Measurements from ENCODE around the gene IL1RL1. TPM values are rescaled to one million over a fixed set of nuclear protein-coding genes. Genes with fewer than 3 reads are reported as not detected.

The IL1RL1 gene
- total and polyA plus RNA-seq, 12 donors, result 0.48 to 44.9 (median 1.3) TPM

DNA sequence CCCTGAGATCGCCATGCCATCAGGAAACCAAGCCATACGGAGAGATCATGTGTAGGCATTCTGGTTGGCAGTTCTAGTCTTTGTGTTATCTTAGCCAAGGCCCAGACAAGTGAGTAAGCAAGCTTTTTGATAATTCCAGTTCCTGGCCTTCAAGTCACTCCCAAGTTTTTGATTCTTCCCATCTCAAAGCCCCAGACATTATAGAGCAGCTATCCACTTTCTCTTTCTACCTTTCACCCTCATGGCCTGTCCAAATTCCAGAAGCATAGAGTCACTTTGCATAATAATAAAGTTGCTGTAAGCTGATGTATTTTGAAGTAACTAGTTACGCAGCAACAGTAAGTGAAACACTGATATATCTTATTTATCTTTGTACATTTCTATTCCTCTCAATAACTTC lies 26.8 kb upstream of the IL1RL1 start:
- intact Hi-C loops (cut with DNase I), result no loop called here
- H3K27me3 ChIP-seq, result peaks cover 0 to 59% (median 0%) of the 10 kb centered on the region in 7 donors
- TF ChIP-seq, protein P1, sequence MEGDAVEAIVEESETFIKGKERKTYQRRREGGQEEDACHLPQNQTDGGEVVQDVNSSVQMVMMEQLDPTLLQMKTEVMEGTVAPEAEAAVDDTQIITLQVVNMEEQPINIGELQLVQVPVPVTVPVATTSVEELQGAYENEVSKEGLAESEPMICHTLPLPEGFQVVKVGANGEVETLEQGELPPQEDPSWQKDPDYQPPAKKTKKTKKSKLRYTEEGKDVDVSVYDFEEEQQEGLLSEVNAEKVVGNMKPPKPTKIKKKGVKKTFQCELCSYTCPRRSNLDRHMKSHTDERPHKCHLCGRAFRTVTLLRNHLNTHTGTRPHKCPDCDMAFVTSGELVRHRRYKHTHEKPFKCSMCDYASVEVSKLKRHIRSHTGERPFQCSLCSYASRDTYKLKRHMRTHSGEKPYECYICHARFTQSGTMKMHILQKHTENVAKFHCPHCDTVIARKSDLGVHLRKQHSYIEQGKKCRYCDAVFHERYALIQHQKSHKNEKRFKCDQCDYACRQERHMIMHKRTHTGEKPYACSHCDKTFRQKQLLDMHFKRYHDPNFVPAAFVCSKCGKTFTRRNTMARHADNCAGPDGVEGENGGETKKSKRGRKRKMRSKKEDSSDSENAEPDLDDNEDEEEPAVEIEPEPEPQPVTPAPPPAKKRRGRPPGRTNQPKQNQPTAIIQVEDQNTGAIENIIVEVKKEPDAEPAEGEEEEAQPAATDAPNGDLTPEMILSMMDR (IDR thresholded peaks at IDR 0.05), result no peak
- H3K9me3 ChIP-seq, result no peaks in the 10 kb centered on the region
- H3K4me1 ChIP-seq, result peaks cover 0 to 8% (median 0%) of the 10 kb centered on the region in 9 donors
- DNase-seq, result no peak
- ATAC-seq, result no peak
- H3K36me3 ChIP-seq, result no peaks in the 10 kb centered on the region
- WGBS, 2 donors, result 94 to 97% methylated on average over 3 of the region's 3 CpGs
- no peak overlapping the region for H3K27ac ChIP-seq
- H3K4me3 ChIP-seq, result no peak overlapping the region

DNA sequence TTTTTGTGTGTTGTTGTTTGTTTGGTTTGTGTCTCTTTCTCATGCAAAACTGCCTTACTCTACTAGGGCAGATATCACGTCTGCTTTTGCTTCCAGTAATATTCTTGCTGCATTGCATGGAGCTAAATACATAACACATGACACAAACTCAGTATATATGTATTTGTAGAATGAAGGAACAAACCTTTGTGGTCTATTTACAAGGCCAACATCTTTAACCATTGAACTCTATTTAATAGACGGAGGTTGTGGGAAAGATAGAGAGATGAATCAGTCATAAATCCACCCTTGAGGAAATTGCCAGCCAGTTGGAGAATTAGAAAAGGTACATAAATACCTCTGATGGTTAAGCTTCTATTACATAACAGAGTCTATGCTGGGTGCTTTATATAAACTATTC lies 26.0 kb upstream of the IL1RL1 start:
- 81 to 89% methylated on average over 2 of the region's 2 CpGs for WGBS, 2 donors
- no peaks in the 10 kb centered on the region for H3K36me3 ChIP-seq
- DNase-seq (no peak), ATAC-seq (no peak)
- intact Hi-C loops (cut with DNase I), result no loop called here
- peaks cover 0 to 59% (median 0%) of the 10 kb centered on the region in 7 donors for H3K27me3 ChIP-seq
- TF ChIP-seq, protein P1 (IDR thresholded peaks at IDR 0.05), result no peak
- H3K27ac ChIP-seq, result no peak overlapping the region
- no peak overlapping the region for H3K4me3 ChIP-seq
- peaks cover 0 to 8% (median 0%) of the 10 kb centered on the region in 9 donors for H3K4me1 ChIP-seq
- H3K9me3 ChIP-seq, result no peaks in the 10 kb centered on the region

DNA sequence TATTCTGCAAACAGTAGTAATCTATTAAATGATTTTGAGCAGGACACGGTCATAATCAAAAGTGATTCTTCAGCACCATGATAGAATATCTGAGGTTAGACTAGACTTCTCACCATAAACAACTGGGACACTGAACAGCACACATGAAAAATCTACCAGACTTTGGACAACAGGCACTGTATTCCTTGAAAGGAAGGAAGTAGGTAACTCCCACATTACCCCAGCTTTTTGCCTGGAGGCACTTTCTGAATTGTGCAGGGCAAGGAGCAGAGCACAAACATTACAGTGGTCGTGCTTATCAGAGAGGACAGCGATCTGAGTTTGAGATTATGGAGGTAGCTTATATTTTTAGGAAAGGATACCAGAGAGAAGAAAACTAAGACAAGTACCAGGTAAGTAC lies 25.3 kb upstream of the IL1RL1 start:
- WGBS, 2 donors, result 49 to 53% methylated on average over 3 of the region's 3 CpGs
- DNase-seq (no peak), ATAC-seq (no peak)
- no peaks in the 10 kb centered on the region for H3K36me3 ChIP-seq
- intact Hi-C loops (cut with DNase I), result no loop called here
- H3K4me3 ChIP-seq, result no peak overlapping the region
- H3K27ac ChIP-seq, result no peak overlapping the region
- peaks cover 0 to 8% (median 0%) of the 10 kb centered on the region in 9 donors for H3K4me1 ChIP-seq
- TF ChIP-seq, protein P1 (IDR thresholded peaks at IDR 0.05), result no peak
- H3K27me3 ChIP-seq, result peaks cover 0 to 54% (median 0%) of the 10 kb centered on the region in 7 donors
- H3K9me3 ChIP-seq, result no peaks in the 10 kb centered on the region

DNA sequence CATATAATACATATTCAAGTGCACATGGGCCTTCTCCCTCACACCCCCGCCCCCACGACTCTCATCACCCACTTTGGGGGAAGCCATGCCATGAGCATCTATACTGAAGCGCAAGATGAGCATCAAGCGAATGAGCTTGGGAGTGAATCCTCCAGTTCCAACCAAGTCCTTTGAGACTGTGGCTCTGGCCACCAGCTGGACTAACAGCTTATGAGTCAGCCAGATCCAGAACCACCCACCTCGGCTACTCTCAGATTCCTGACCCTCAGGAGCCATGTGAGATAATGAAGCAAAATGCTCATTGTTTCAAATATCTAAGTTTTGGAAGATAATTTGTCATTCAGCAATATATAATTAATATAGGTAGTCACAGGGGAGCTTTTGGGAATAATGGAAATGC lies 22.2 kb upstream of the IL1RL1 start:
- WGBS, 2 donors, result 89 to 92% methylated on average over 5 of the region's 5 CpGs
- no peak overlapping the region for H3K27ac ChIP-seq
- no peak for DNase-seq
- peaks cover 0 to 57% (median 3%) of the 10 kb centered on the region in 7 donors for H3K27me3 ChIP-seq
- H3K9me3 ChIP-seq, result no peaks in the 10 kb centered on the region
- no peak overlapping the region for H3K4me3 ChIP-seq
- TF ChIP-seq, protein P1 (IDR thresholded peaks at IDR 0.05), result no peak
- intact Hi-C loops (cut with DNase I), result no loop called here
- no peaks in the 10 kb centered on the region for H3K36me3 ChIP-seq
- no peak for ATAC-seq
- peaks cover 0 to 8% (median 0%) of the 10 kb centered on the region in 9 donors for H3K4me1 ChIP-seq
